CD4-positive, alpha-beta memory T cell (primary cell): ENCODE data around the gene COX6A2. TPM values are rescaled to one million over a fixed set of nuclear protein-coding genes. Genes with fewer than 3 reads are reported as not detected.

Experiments used
- CTCF ChIA-PET: fragments of 350-600 bp; sonication (Branson Sonifier 250); formaldehyde crosslinking; loops from one replicate; lab custom pipeline; 2021; ENCODE audit warnings: inconsistent platforms; ENCODE audit not compliant: partially characterized antibody; lab: Charles Lee
- POLR2A ChIA-PET: fragments of 350-600 bp; sonication (Branson Sonifier 250); formaldehyde crosslinking; loops from one replicate; lab custom pipeline; 2021; ENCODE audit not compliant: partially characterized antibody; lab: Charles Lee
- DNase-seq, 5 donors: peaks; one replicate each; pipeline versions ENCODE4 v3.0.0 to v3.0.0-alpha.2; 2020 to 2022; ENCODE audit warnings: mixed read lengths in 1 of 5
- H3K27ac ChIP-seq: one replicate; pipeline ENCODE4 v1.7.0; 2013; ENCODE audit warnings: low read depth, low read length
- H3K27me3 ChIP-seq: 2 replicates; pipeline ENCODE4 v1.7.0; 2013; ENCODE audit warnings: mild to moderate bottlenecking, low read length, moderate library complexity; ENCODE audit not compliant: insufficient read depth
- H3K36me3 ChIP-seq: 2 replicates; pipeline ENCODE4 v1.7.0; 2013; ENCODE audit warnings: mild to moderate bottlenecking, low read length, moderate library complexity; ENCODE audit not compliant: insufficient read depth
- H3K4me1 ChIP-seq: 2 replicates; pipeline ENCODE4 v1.7.0; 2013; ENCODE audit warnings: mild to moderate bottlenecking, low read length, moderate library complexity; ENCODE audit not compliant: insufficient read depth
- H3K4me3 ChIP-seq, 2 donors: one replicate each; pipeline ENCODE4 v1.7.0; 2013; ENCODE audit warnings: low read length in 2 of 2, mild to moderate bottlenecking in 1 of 2
- H3K9me3 ChIP-seq, 2 donors: one replicate each; pipeline ENCODE4 v1.7.0; 2013; ENCODE audit warnings: low read length in 2 of 2, control low read depth in 1 of 2; ENCODE audit not compliant: control insufficient read depth in 1 of 2
- H3K27ac Mint-ChIP-seq, 7 donors: one replicate each; pipeline ENCODE4 v1.8.0; 2020 to 2021; ENCODE audit warnings: mixed read lengths in 7 of 7, mild to moderate bottlenecking in 6 of 7, inconsistent platforms in 3 of 7, moderate library complexity in 3 of 7
- H3K27me3 Mint-ChIP-seq, 2 donors: one replicate each; pipeline ENCODE4 v1.8.0; 2020 to 2021; ENCODE audit warnings: mixed read lengths in 2 of 2
- H3K36me3 Mint-ChIP-seq, 2 donors: one replicate each; pipeline ENCODE4 v1.8.0; 2020 to 2021; ENCODE audit warnings: mixed read lengths in 2 of 2, inconsistent platforms in 1 of 2, mild to moderate bottlenecking in 1 of 2
- H3K4me1 Mint-ChIP-seq, 4 donors: one replicate each; pipeline ENCODE4 v1.8.0; 2020 to 2021; ENCODE audit warnings: mixed read lengths in 4 of 4, mild to moderate bottlenecking in 1 of 4
- H3K4me3 Mint-ChIP-seq, 8 donors: one replicate each; pipeline ENCODE4 v1.8.0; 2020 to 2021; ENCODE audit warnings: mixed read lengths in 8 of 8, mild to moderate bottlenecking in 7 of 8, moderate library complexity in 6 of 8, inconsistent platforms in 3 of 8
- H3K9me3 Mint-ChIP-seq, 8 donors: one replicate each; pipeline ENCODE4 v1.8.0; 2020 to 2021; ENCODE audit warnings: mixed read lengths in 8 of 8, mild to moderate bottlenecking in 5 of 8, inconsistent platforms in 3 of 8, moderate library complexity in 1 of 8
- intact Hi-C: fragments of 100-400 bp; cut with micrococcal nuclease; formaldehyde crosslinking; loops from one replicate; pipeline ENCODE4 v1.15.1; 2023
- polyA plus RNA-seq, 2 donors: library from polyadenylated mRNA; unstranded; fragments of 300-500 nt; fragmentation: Illumina TruSeq; gene quantifications; one replicate each; pipeline ENCODE4 v1.2.3, GENCODE V29; 2021
- total RNA-seq, 2 experiments: library from RNA; stranded (reverse); gene quantifications; one replicate each; pipeline ENCODE4 v1.2.3, GENCODE V29; 2021

COX6A2 gene
- total and polyA plus RNA-seq, 4 experiments from 2014 or later, result not detected

- intact Hi-C loops, result no loop called here
- ChIA-PET CTCF (interaction anchor here (0.8 to 1.1 kb wide), 3 partner anchors 14 to 170 kb away, joined by 3 to 5 read pairs (median 4); partner anchors contain the start of gene ZNF843), POLR2A (no interaction called here)
- H3K36me3 ChIP-seq, result no peaks in the 10 kb centered on the region
- no peaks in the 10 kb centered on the region for H3K27me3 ChIP-seq
- no peaks in the 10 kb centered on the region for H3K36me3 Mint-ChIP-seq
- H3K9me3 Mint-ChIP-seq, result no peaks in the 10 kb centered on the region
- H3K4me3 ChIP-seq, result no peak overlapping the region
- DNase-seq, result no peak
- H3K9me3 ChIP-seq, result no peaks in the 10 kb centered on the region
- H3K27ac Mint-ChIP-seq, result no peak overlapping the region
- no peak overlapping the region for H3K27ac ChIP-seq
- no peak overlapping the region for H3K4me3 Mint-ChIP-seq
- peaks cover 0 to 6% (median under 1%) of the 10 kb centered on the region in 4 donors for H3K4me1 Mint-ChIP-seq
- H3K27me3 Mint-ChIP-seq, result no peaks in the 10 kb centered on the region
- peaks cover 4% of the 10 kb centered on the region for H3K4me1 ChIP-seq
Observed at GRCh38 chr16:31429314-31429713, 1.2 kb upstream of the COX6A2 start.

GRCh38 chr16:31428638-31429247 is 583 bp upstream of the COX6A2 start:
- Histone ChIP-seq H3K4me1 (peaks cover 4% of the 10 kb centered on the region), H3K4me3 (no peak overlapping the region), H3K9me3 (no peaks in the 10 kb centered on the region), H3K36me3 (no peaks in the 10 kb centered on the region), H3K27ac (no peak overlapping the region), H3K27me3 (no peaks in the 10 kb centered on the region)
- Mint-ChIP-seq H3K9me3 (no peaks in the 10 kb centered on the region), H3K27me3 (no peaks in the 10 kb centered on the region), H3K27ac (no peak overlapping the region), H3K36me3 (no peaks in the 10 kb centered on the region), H3K4me3 (peak overlapping the region in 2 of 8 donors; percentile 53 to 57), H3K4me1 (peaks cover 0 to 6% (median 3%) of the 10 kb centered on the region in 4 donors)
- intact Hi-C loops, result no loop called here
- CTCF ChIA-PET, result interaction anchor here (0.8 to 0.9 kb wide), 3 partner anchors 9 to 16 kb away, joined by 3 to 5 read pairs (median 3); partner anchors contain the start of gene ZNF843
- POLR2A ChIA-PET, result interaction anchor here (2.7 kb wide), 1 partner anchor 30 kb away, joined by 12 read pairs; the partner anchor contains the start of gene ARMC5
- no peak for DNase-seq

- POLR2A ChIA-PET, result interaction anchor here (0.9 to 2.7 kb wide), 3 partner anchors 31 to 247 kb away, joined by 3 to 12 read pairs (median 3); partner anchors contain the start of genes ARMC5 and FUS
- intact Hi-C loops, result no loop called here
- no peaks in the 10 kb centered on the region for H3K36me3 Mint-ChIP-seq
Observed at GRCh38 chr16:31427441-31428278, 500 bp downstream of the COX6A2 start.

DNA sequence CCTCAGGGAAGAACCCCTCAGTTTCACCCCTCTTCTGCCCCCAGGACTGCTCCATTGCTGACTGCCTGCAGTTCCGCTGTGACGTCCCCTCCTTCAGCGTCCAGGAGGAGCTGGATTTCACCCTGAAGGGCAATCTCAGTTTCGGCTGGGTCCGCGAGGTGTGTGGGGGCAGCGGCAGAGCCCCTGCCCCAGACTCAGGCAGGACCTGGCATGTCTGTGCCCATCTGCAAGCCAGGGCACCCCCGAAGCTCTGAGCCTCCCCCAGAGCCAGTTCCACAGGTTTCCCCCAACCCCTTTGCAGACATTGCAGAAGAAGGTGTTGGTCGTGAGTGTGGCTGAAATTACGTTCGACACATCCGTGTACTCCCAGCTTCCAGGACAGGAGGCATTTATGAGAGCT is 4.4 kb downstream of the COX6A2 start:
- Histone ChIP-seq H3K9me3 (no peaks in the 10 kb centered on the region), H3K4me1 (peaks cover 4% of the 10 kb centered on the region), H3K27me3 (no peaks in the 10 kb centered on the region), H3K4me3 (no peak overlapping the region), H3K36me3 (no peaks in the 10 kb centered on the region), H3K27ac (no peak overlapping the region)
- ChIA-PET POLR2A (no interaction called here), CTCF (no interaction called here)
- H3K4me3 Mint-ChIP-seq, result no peak overlapping the region
- no peak for DNase-seq
- intact Hi-C loops, result no loop called here
- no peaks in the 10 kb centered on the region for H3K36me3 Mint-ChIP-seq
- peak overlapping the region in 1 of 7 donors; percentile 32 for H3K27ac Mint-ChIP-seq
- peaks cover 1 to 22% (median 14%) of the 10 kb centered on the region in 4 donors for H3K4me1 Mint-ChIP-seq
- no peaks in the 10 kb centered on the region for H3K9me3 Mint-ChIP-seq
- no peaks in the 10 kb centered on the region for H3K27me3 Mint-ChIP-seq

More at GRCh38 chr16:31427441-31428278, 500 bp downstream of the COX6A2 start:
- no peaks in the 10 kb centered on the region for H3K9me3 ChIP-seq
- H3K27ac ChIP-seq, result no peak overlapping the region
- no peaks in the 10 kb centered on the region for H3K9me3 Mint-ChIP-seq
- H3K4me1 Mint-ChIP-seq, result peaks cover 1 to 10% (median 7%) of the 10 kb centered on the region in 4 donors
- peaks cover 4% of the 10 kb centered on the region for H3K4me1 ChIP-seq
- no peaks in the 10 kb centered on the region for H3K27me3 Mint-ChIP-seq
- H3K27ac Mint-ChIP-seq, result no peak overlapping the region
- no peak overlapping the region for H3K4me3 ChIP-seq
- H3K27me3 ChIP-seq, result no peaks in the 10 kb centered on the region
- DNase-seq, result peak; percentile 51 to 70 (median 59)
- peak overlapping the region in 5 of 8 donors; percentile 29 to 57 (median 48) for H3K4me3 Mint-ChIP-seq
- no peaks in the 10 kb centered on the region for H3K36me3 ChIP-seq
- CTCF ChIA-PET, result no interaction called here

DNA sequence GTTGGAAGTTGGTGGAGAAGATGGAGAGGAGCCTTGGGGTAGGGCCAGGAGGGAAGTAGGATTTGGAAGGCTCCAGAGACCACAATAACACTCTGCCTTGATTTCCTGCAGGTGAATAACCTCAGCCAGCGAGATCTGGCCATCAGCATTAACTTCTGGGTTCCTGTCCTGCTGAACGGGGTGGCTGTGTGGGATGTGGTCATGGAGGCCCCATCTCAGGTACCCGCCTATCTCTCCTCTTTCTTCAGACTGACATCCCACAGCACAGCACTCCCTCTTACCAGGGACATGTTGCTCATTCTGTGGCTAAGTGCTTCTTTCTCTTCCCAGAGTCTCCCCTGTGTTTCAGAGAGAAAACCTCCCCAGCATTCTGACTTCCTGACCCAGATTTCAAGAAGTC is 4.9 kb downstream of the COX6A2 start:
- no peak for DNase-seq
- Mint-ChIP-seq H3K4me1 (peaks cover under 1 to 20% (median 12%) of the 10 kb centered on the region in 4 donors), H3K27me3 (no peaks in the 10 kb centered on the region), H3K4me3 (no peak overlapping the region), H3K36me3 (no peaks in the 10 kb centered on the region), H3K9me3 (no peaks in the 10 kb centered on the region), H3K27ac (no peak overlapping the region)
- no peaks in the 10 kb centered on the region for H3K36me3 ChIP-seq
- H3K9me3 ChIP-seq, result no peaks in the 10 kb centered on the region
- H3K27ac ChIP-seq, result no peak overlapping the region
- intact Hi-C loops, result no loop called here
- ChIA-PET POLR2A (no interaction called here), CTCF (no interaction called here)
- no peak overlapping the region for H3K4me3 ChIP-seq
- H3K27me3 ChIP-seq, result no peaks in the 10 kb centered on the region
- H3K4me1 ChIP-seq, result peaks cover 4% of the 10 kb centered on the region

DNA sequence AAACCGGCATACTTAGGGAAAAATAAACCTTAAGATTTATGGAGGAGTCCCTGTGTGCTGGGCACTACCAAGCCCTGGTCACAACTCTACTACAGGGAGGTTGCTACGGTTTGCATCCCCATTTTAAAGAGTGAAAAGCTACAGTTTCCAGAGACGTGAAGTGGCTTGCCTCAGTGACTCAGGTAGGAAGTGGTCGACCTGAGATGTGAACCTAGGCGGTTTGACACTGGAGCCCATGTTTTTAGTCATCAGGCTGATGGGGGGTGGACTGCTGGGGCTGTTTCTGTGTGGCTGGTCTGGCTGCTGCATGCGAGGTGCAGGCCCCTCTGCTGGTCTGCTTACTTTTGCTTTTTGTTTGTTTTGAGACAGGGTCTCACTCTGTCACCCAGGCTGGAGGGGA is 6.6 kb downstream of the COX6A2 start:
- no peaks in the 10 kb centered on the region for H3K9me3 Mint-ChIP-seq
- DNase-seq, result peak in 2 of 5 donors; percentile 17 to 60
- H3K4me3 Mint-ChIP-seq, result peak overlapping the region in 2 of 8 donors; percentile 20 to 61
- H3K36me3 ChIP-seq, result no peaks in the 10 kb centered on the region
- H3K4me3 ChIP-seq, result no peak overlapping the region
- H3K4me1 ChIP-seq, result no peaks in the 10 kb centered on the region
- H3K27me3 ChIP-seq, result no peaks in the 10 kb centered on the region
- no peak overlapping the region for H3K27ac ChIP-seq
- peaks cover 0 to 20% (median 13%) of the 10 kb centered on the region in 4 donors for H3K4me1 Mint-ChIP-seq
- ChIA-PET CTCF (no interaction called here), POLR2A (no interaction called here)
- intact Hi-C loops, result no loop called here
- no peaks in the 10 kb centered on the region for H3K27me3 Mint-ChIP-seq
- H3K9me3 ChIP-seq, result no peaks in the 10 kb centered on the region
- no peaks in the 10 kb centered on the region for H3K36me3 Mint-ChIP-seq
- peak overlapping the region in 2 of 7 donors; percentile 36 to 79 for H3K27ac Mint-ChIP-seq

DNA sequence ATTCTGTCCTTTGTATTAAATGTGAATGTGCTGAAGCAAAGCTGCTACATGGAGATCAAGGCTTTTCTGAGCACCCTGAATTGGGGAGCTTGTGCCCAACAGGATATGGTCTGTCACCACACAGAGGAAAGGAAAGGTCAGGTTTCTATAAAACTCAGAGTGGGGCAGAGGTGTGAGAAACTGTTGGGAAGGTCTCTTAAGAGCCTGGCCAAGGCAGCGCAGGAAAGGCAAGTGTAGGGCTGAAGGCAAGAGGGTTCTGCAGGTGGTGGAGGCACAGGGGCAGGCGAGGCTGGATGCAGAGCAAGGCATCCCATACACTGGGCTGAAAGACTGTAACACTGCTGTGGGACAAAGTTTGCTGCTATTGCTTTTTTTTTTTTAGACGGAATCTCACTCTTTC is 8.1 kb downstream of the COX6A2 start:
- H3K36me3 ChIP-seq, result no peaks in the 10 kb centered on the region
- intact Hi-C loops, result no loop called here
- no peak overlapping the region for H3K27ac ChIP-seq
- no peaks in the 10 kb centered on the region for H3K9me3 ChIP-seq
- no peak overlapping the region for H3K27ac Mint-ChIP-seq
- peaks cover 0 to 2% (median 0%) of the 10 kb centered on the region in 8 donors for H3K9me3 Mint-ChIP-seq
- ChIA-PET POLR2A (interaction anchor here (0.6 kb wide), 1 partner anchor 84 kb away, joined by 3 read pairs; no protein-coding TSS in a partner anchor), CTCF (interaction anchor here (1.6 kb wide), 1 partner anchor 23 kb away, joined by 4 read pairs; the partner anchor contains the start of gene ZNF843)
- no peaks in the 10 kb centered on the region for H3K27me3 ChIP-seq
- no peak overlapping the region for H3K4me3 Mint-ChIP-seq
- DNase-seq, result no peak
- peaks cover 3 to 6% of the 10 kb centered on the region in 2 donors for H3K27me3 Mint-ChIP-seq
- peaks cover 2 to 27% (median 16%) of the 10 kb centered on the region in 4 donors for H3K4me1 Mint-ChIP-seq
- H3K36me3 Mint-ChIP-seq, result no peaks in the 10 kb centered on the region
- H3K4me3 ChIP-seq, result no peak overlapping the region
- H3K4me1 ChIP-seq, result no peaks in the 10 kb centered on the region
